Activated T-helper 1 cell treated with anti-CD3 and anti-CD28 coated beads, Interleukin-2, amount 50 U/mL, for 16 hours (primary cell): Measurements from ENCODE around the gene SNX30.

Source experiments
- DNase-seq, 2 donors: peaks; one replicate each; pipeline ENCODE4 v3.0.0-alpha.2; 2020; ENCODE audit warnings: low read depth in 1 of 2, low spot score in 1 of 2

SNX30 gene

GRCh38 chr9:112751056-112751795, 666 bp downstream of the SNX30 start:
- DNase-seq, result peak in 1 of 2 donors; percentile 16

GRCh38 chr9:112752334-112753125, 2.0 kb downstream of the SNX30 start:
- DNase-seq, result no peak

GRCh38 chr9:112753725-112754124, 3.2 kb downstream of the SNX30 start:
- DNase-seq, result no peak

GRCh38 chr9:112754578-112754977, 4.0 kb downstream of the SNX30 start:
- no peak for DNase-seq

- no peak for DNase-seq
Measured at GRCh38 chr9:112755016-112755427, 4.5 kb downstream of the SNX30 start.

- no peak for DNase-seq
Measured at GRCh38 chr9:112755675-112756074, 5.1 kb downstream of the SNX30 start.

GRCh38 chr9:112757282-112757883, 6.8 kb downstream of the SNX30 start:
- no peak for DNase-seq

GRCh38 chr9:112757940-112758339, 7.4 kb downstream of the SNX30 start:
- DNase-seq, result no peak

- no peak for DNase-seq
Measured at GRCh38 chr9:112760821-112761220, 10.3 kb downstream of the SNX30 start.

- DNase-seq, result no peak
Measured at GRCh38 chr9:112761912-112762655, 11.5 kb downstream of the SNX30 start.

GRCh38 chr9:112762726-112763518, 12.4 kb downstream of the SNX30 start:
- no peak for DNase-seq

- DNase-seq, result no peak
Measured at GRCh38 chr9:112764344-112764743, 13.8 kb downstream of the SNX30 start.

- no peak for DNase-seq
Measured at GRCh38 chr9:112764837-112765236, 14.3 kb downstream of the SNX30 start.

GRCh38 chr9:112765281-112765680, 14.7 kb downstream of the SNX30 start:
- DNase-seq, result no peak

- DNase-seq, result no peak
Measured at GRCh38 chr9:112771359-112772214, 21.0 kb downstream of the SNX30 start.

- DNase-seq, result no peak
Measured at GRCh38 chr9:112772215-112772509, 21.6 kb downstream of the SNX30 start.

- no peak for DNase-seq
Measured at GRCh38 chr9:112772551-112772950, 22.0 kb downstream of the SNX30 start.

- DNase-seq, result no peak
Measured at GRCh38 chr9:112774006-112774996, 23.7 kb downstream of the SNX30 start.

- DNase-seq, result no peak
Measured at GRCh38 chr9:112777914-112778313, 27.4 kb downstream of the SNX30 start.
